Activated effector memory CD4-positive, alpha-beta T cell treated with Interleukin-2 at 50 U/mL for 16 hours (primary cell): ENCODE results near the gene TMC8.
"Not testable (repeated sequence)": the region's sequence is repeated elsewhere in the genome, so short reads cannot be mapped to it uniquely, and the experiment has no call there.

Experiments
- DNase-seq: peaks from one replicate; pipeline ENCODE4 v3.0.0-alpha.2; 2020

Gene TMC8

GRCh38 chr17:78137392-78138203 lies 7.0 kb downstream of the TMC8 start:
- peak; percentile 51 for DNase-seq

- DNase-seq = no peak
Measured at GRCh38 chr17:78138204-78139060, 7.9 kb downstream of the TMC8 start.

GRCh38 chr17:78139861-78140168 lies 9.2 kb downstream of the TMC8 start:
- not testable (repeated sequence) for DNase-seq

GRCh38 chr17:78140169-78141051 lies 9.8 kb downstream of the TMC8 start:
- peak; percentile 85 for DNase-seq

- no peak for DNase-seq
Measured at GRCh38 chr17:78141437-78142118, 11.0 kb downstream of the TMC8 start.

GRCh38 chr17:78142119-78142861 lies 11.7 kb downstream of the TMC8 start:
- no peak for DNase-seq

- no peak for DNase-seq
Measured at GRCh38 chr17:78143214-78144146, 12.9 kb downstream of the TMC8 start.

- DNase-seq = no peak
Measured at GRCh38 chr17:78144147-78144719, 13.7 kb downstream of the TMC8 start.

- DNase-seq = no peak
Measured at GRCh38 chr17:78144736-78145641, 14.4 kb downstream of the TMC8 start.

GRCh38 chr17:78146471-78146869 lies 15.9 kb downstream of the TMC8 start:
- no peak for DNase-seq

GRCh38 chr17:78146881-78147280 lies 16.3 kb downstream of the TMC8 start:
- DNase-seq = no peak

- DNase-seq = no peak
Measured at GRCh38 chr17:78147315-78147998, 16.9 kb downstream of the TMC8 start.

GRCh38 chr17:78148286-78149016 lies 17.9 kb downstream of the TMC8 start:
- DNase-seq = no peak

- DNase-seq = no peak
Measured at GRCh38 chr17:78151514-78152008, 21.0 kb downstream of the TMC8 start.

- no peak for DNase-seq
Measured at GRCh38 chr17:78154903-78155811, 24.6 kb downstream of the TMC8 start.

- no peak for DNase-seq
Measured at GRCh38 chr17:78159575-78160158, 29.1 kb downstream of the TMC8 start.
